GM18520 (cell line): ENCODE data around the gene COL27A1.

Experiments
- ATAC-seq: cut with Tn5 transposase; IDR thresholded peaks from one replicate; pipeline ENCODE4 v1.9.1; 2021; ENCODE audit not compliant: unreplicated experiment

COL27A1 gene

GRCh38 chr9:114282926-114283325, 127.6 kb downstream of the COL27A1 start:
- no peak for ATAC-seq

DNA sequence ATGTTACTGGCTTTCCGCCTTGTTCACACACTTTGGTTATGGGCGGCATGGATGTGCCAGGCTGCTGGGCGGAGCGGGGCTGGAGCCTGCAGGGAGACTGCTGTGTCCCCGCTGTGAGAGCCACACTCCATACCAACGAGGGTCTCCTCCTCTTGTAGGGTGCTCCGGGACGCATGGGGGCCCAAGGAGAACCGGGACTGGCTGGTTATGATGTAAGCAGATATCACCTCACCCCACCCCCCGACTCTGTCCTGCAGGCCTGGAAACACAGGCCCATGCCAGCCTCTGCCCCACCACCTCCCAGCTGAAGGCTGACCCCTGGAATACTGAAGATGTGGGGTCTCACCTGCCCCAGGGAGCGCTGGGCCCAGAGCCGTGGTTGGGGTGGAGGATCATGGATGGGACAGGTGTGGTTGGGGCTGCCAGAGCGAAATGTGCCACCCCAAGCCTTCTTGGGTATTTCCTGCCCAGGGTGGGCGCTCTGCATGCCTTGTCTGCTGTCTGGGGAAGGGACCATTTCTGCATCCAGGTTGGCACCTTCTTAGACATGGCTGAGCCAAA, 128.3 kb downstream of the COL27A1 start:
- no peak for ATAC-seq

DNA sequence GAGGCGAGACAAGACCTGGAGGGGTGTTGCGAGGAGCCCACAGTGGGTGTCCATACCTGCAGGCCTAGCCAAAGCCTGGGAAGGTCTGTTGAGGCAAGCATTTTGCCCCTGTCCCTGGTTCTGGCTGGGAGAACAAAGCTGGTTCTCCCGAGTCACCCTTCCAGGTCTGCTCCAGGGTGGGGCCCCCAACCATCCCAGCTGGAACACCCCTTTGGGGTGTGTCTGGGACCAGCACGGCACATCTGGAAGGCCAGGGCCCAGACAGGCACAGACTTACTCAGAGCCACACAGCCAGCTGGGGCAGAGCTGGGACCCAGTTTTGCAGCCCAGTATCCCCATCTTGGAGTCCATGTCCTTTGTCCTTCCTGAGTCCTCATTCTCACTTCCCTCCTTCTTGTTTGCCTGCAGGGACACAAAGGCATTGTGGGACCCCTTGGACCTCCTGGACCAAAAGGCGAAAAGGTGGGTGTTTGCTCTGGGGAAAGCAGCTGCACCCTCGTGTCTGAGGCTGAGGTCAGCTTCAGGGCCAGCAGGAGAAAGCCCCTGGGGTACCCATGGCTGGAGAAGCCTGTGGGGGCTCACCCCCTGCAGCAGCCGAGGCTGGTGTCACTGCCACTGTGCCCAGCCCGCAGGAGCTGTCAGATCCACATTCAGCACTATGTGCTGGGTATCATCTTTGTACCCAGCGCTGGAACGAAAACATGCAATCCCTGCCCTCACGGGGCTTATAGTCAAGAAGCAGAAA, 129.2 kb downstream of the COL27A1 start:
- ATAC-seq = no peak

DNA sequence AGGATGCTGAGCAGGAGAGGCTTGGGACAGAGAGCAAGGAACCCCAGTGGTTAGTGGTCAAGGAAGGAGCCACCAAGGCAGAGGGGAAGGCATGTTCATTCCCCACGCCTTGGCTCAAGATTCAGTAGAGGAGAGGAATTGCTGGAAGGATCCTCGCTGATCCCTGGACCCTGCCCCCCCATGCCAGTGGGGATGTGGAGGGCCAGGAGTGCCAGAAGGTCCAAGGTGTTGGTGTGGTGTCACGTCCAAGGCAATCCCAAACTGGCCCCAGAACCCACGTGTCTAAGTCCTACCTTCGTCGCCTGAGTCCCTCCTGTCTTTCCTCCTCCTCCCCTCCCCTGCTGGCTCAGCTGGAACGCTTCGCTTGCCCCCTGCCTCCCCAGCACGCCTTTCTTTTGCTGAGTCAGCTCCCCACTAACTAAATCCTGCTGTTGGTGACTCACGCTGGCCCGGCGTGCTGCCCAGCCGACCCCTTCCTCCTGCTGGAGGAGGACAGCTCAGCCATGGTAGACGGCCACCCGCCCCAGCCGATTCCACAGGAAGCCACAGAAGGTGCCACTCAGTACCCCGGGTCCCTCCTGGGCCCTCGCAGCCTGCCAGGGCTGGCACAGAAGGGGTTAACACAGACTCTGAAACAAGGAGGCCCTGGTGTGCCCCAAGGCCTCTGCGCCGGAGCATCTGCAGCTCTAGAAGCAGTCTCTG, 130.0 kb downstream of the COL27A1 start:
- no peak for ATAC-seq

- ATAC-seq = no peak
These were observed 130.9 kb downstream of the COL27A1 start for GRCh38 chr9:114286146-114286679.

DNA sequence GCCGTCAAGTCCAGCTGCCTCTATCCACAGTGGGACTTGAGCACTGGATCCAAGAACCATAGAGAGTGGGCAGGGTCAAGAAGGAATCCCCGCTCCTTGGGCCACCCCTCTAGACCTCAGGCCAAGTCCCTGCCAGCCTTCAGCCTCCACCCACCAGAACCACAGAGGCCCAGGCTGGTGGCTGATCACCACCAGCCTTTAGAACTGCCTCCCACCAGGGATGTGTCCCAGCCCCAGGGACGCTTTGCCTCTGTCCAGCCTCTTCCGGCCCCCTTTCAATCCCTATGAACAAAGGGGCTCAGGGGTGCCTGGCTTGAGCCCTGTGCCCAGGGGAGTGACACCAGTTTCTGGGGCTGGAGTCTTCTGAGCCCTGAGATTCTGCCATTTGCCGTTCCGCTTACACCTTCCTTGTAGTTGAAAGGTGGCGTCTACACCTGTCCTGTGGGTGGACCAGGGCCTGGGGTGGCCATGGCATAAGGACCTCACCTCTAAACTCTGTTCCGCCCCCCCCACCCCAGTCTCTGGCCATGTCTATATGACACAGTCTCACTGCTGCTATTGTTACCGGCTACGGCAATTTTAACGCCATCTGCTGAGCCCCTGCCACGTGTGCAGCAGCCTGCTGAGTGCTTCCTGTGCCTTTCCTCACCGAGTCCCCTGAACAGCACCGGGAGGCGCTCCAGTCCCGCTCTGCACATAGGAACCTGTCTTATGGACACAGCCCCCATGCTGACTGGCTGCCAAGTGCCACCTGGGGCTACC, 131.8 kb downstream of the COL27A1 start:
- no peak for ATAC-seq

- no peak for ATAC-seq
These were observed 132.4 kb downstream of the COL27A1 start for GRCh38 chr9:114287763-114288192.

DNA sequence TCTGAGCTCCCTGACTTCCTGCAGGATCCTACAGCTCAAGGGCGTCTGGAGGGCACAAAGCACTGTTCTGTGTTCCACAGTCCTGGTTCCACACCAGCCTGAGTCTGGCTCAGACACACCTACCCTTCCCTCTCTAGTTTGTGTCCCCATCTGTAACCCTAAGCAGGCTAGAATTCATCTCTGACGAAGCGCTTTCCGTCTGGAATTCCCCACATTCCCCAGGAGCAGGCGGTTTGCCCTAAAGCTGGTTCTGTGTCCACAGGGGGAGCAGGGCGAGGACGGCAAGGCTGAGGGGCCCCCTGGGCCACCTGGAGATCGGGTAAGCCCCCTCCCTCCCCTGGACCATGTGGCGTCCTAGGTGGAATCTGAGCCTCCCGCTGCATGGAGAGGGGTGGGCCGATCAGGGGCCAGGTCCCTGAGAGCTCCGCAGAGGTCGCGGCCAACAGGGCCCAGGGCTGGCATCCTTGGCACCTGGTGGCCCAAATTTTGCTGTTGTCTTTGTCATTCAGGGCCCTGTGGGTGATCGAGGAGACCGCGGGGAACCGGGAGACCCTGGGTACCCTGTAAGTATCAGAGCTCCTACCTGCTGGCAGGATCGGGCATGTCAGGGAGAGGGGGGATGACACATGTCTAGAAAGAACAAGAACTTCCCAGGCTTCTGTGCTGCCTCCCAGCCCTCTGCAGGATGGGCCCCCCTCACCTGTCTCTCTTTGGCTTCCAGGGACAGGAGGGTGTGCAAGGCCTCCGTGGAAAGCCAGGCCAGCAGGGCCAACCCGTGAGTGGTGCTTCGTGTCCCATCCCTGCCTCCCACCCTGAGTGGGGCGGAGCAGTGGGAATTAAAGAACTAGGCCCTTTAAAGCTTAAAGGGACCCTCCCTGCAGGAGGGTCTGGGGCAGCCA, 133.1 kb downstream of the COL27A1 start:
- no peak for ATAC-seq

- ATAC-seq = no peak
These were observed 133.8 kb downstream of the COL27A1 start for GRCh38 chr9:114289106-114289505.

- no peak for ATAC-seq
These were observed 134.5 kb downstream of the COL27A1 start for GRCh38 chr9:114289571-114290481.

DNA sequence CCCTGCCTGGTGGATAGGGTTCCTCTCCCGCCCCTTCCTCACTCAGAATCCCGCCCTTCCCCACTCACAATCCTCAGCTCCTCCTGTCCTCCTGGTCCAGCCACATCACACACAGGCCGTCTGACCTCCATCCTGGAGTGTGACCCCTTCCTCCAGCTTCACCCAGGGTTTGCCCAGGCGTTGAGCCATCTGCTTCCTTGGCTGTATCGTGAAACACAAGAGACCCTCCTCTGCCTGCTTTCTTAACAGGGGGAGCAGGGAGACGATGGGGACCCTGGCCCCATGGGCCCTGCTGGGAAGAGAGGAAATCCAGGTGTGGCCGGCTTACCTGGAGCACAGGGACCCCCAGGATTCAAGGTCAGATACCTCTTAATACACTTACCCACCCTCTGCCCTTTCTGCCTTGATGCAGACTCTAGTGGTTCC, 135.2 kb downstream of the COL27A1 start:
- ATAC-seq = no peak

DNA sequence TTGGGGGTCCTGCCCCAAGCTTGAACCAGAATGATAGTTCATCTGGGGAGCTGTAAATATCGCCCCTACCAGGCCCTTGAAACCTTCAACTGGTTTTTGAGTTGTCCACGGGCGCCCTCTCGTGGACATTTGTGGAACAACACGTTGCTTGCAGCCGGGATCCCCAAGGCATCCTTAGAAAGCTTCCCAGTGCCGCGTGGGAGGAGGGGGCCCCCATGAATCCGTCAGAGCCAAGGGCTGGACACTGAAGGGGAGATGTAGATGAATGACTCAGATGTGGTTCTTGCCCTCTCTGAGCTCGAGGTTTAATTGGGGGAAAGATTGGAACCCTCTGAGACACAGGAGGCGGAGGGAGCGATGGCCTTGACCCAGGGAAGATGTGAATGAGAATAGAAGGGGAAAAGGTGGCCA, 135.7 kb downstream of the COL27A1 start:
- no peak for ATAC-seq

- no peak for ATAC-seq
These were observed 136.7 kb downstream of the COL27A1 start for GRCh38 chr9:114291886-114292590.

DNA sequence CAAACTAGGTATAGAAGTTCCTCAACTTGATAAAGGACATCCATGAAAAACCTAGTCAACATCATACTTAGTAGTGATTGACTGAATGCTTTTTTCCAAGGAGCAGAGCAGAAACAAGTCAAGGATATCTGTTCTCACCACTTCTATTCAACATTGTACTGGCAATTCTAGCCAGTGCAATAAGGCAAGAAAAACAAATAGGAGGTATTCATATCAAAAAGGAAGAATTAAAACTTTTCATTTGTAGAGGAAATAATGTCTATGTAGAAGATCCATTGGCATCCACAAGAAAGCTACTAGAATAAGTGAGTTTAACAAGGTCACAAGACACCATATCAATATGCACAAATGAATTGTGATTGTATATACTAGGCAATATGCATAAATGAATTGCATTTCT, 139.3 kb downstream of the COL27A1 start:
- no peak for ATAC-seq

DNA sequence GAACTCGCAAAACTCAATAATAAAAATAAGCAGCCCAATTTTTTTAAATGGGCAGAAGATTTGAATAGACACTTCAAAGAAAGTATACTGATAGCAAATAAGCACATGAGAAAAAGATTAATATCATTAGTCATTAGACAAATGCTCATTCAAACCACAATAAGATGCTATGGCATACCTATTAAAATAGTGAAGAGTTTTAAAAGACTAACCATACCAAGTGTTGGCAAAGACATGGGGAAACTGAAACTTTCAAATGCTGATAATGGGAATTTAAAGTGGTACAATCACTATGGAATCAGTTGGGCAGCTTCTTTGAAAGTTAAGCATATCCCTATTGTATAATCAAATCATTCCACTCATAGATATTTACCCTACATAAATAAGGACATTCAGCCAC, 141.0 kb downstream of the COL27A1 start:
- no peak for ATAC-seq

- no peak for ATAC-seq
These were observed 144.2 kb downstream of the COL27A1 start for GRCh38 chr9:114299286-114300152.

GRCh38 chr9:114300153-114300845, 145.0 kb downstream of the COL27A1 start:
- ATAC-seq = no peak
